IMR-90 (cell line): Measurements from ENCODE around the gene TAF8. TPM values are rescaled to one million over a fixed set of nuclear protein-coding genes. Genes with fewer than 3 reads are reported as not detected.

ENCODE experiments used
- ATAC-seq: fragments of 200-7000 bp; cut with Tn5 transposase; 2 replicates; pipeline ENCODE4 v1.9.1; 2020; ENCODE audit warnings: low read depth, mild to moderate bottlenecking, moderate library complexity
- BruUV-seq: library from RNA; stranded (reverse); fragments of 400-500 nt; replicated peaks from 2 replicates; lab custom pipeline; 2021; lab: Mats Ljungman, UMichigan
- CTCF ChIA-PET: fragments of 300-600 bp; formaldehyde crosslinking; extraction: SDS; loops from one replicate; lab custom pipeline; 2021; ENCODE audit warnings: antibody characterized with exemption; lab: Yijun Ruan, JAX
- POLR2A ChIA-PET: fragments of 300-600 bp; sonication (Branson Sonifier 250); formaldehyde crosslinking; loops from one replicate; lab custom pipeline; 2022; ENCODE audit warnings: antibody characterized with exemption; ENCODE audit not compliant: unreplicated experiment; lab: Charles Lee
- DNase-seq: peaks from one replicate; pipeline ENCODE4 v3.0.0; 2013
- H2AFZ ChIP-seq: replicated peaks from 2 replicates; pipeline ENCODE3; 2013; ENCODE audit warnings: low read length, mild to moderate bottlenecking; ENCODE audit not compliant: poor library complexity
- H2AK5ac ChIP-seq: 2 replicates; pipeline ENCODE4 v1.6.1; 2013; ENCODE audit warnings: low read depth, low read length, inconsistent platforms
- H2AK9ac ChIP-seq: replicated peaks from 2 replicates; pipeline ENCODE3; 2013; ENCODE audit warnings: mild to moderate bottlenecking, low read depth, low read length, moderate library complexity; ENCODE audit not compliant: poor library complexity
- H2BK120ac ChIP-seq: 2 replicates; pipeline ENCODE4 v1.6.1; 2013; ENCODE audit warnings: low read depth, low read length, inconsistent platforms
- H2BK15ac ChIP-seq: 3 replicates; pipeline ENCODE4 v1.6.1; 2013; ENCODE audit warnings: low read depth, low read length, inconsistent platforms
- H2BK20ac ChIP-seq: 2 replicates; pipeline ENCODE4 v1.6.1; 2013; ENCODE audit warnings: low read depth, mild to moderate bottlenecking, inconsistent platforms, low read length, moderate library complexity
- H2BK5ac ChIP-seq: 2 replicates; pipeline ENCODE4 v1.6.1; 2013; ENCODE audit warnings: mild to moderate bottlenecking, low read depth, low read length, inconsistent platforms; ENCODE audit not compliant: poor library complexity, severe bottlenecking
- H3K14ac ChIP-seq: replicated peaks from 2 replicates; pipeline ENCODE4 v1.6.1; 2013; ENCODE audit warnings: low read depth, low read length, inconsistent platforms
- H3K18ac ChIP-seq: 2 replicates; pipeline ENCODE4 v1.6.1; 2013; ENCODE audit warnings: low read depth, low read length, control low read depth
- H3K23ac ChIP-seq: 2 replicates; pipeline ENCODE4 v1.6.1; 2013; ENCODE audit warnings: low read depth, low read length, inconsistent platforms
- H3K27ac ChIP-seq: 2 replicates; pipeline ENCODE4 v1.5.1; 2013; ENCODE audit warnings: mild to moderate bottlenecking, control low read depth, low read length; ENCODE audit not compliant: insufficient read depth
- H3K27me3 ChIP-seq: 2 replicates; pipeline ENCODE4 v1.6.1; 2013; ENCODE audit warnings: low read length; ENCODE audit not compliant: control insufficient read depth, insufficient read depth
- H3K36me3 ChIP-seq: 2 replicates; pipeline ENCODE4 v1.6.1; 2013; ENCODE audit warnings: low read length, mixed read lengths; ENCODE audit not compliant: control insufficient read depth, insufficient read depth
- H3K4ac ChIP-seq: 2 replicates; pipeline ENCODE4 v1.6.1; 2013; ENCODE audit warnings: low read depth, low read length, inconsistent platforms
- H3K4me1 ChIP-seq: 2 replicates; pipeline ENCODE4 v1.6.1; 2013; ENCODE audit warnings: low read length, mixed read lengths; ENCODE audit not compliant: control insufficient read depth, insufficient read depth
- H3K4me2 ChIP-seq: 2 replicates; pipeline ENCODE4 v1.6.1; 2013; ENCODE audit warnings: low read depth, mild to moderate bottlenecking, control low read depth, low read length, moderate library complexity
- H3K4me3 ChIP-seq: 2 replicates; pipeline ENCODE4 v1.5.1; 2013; ENCODE audit warnings: low read depth, mild to moderate bottlenecking, control low read depth, low read length, moderate library complexity; ENCODE audit not compliant: insufficient read depth
- H3K56ac ChIP-seq: 2 replicates; pipeline ENCODE4 v1.6.1; 2013; ENCODE audit warnings: low read length, inconsistent platforms; ENCODE audit not compliant: insufficient read depth; ENCODE audit errors: extremely low read depth
- H3K79me1 ChIP-seq, 2 experiments: 2 replicates each; pipeline ENCODE4 v1.6.1; 2013; ENCODE audit warnings: low read length in 2 of 2, inconsistent platforms in 1 of 2, low read depth in 1 of 2
- H3K9ac ChIP-seq: 2 replicates; pipeline ENCODE4 v1.6.1; 2013; ENCODE audit warnings: low read depth, low read length, control low read depth
- H3K9me1 ChIP-seq: 2 replicates; pipeline ENCODE4 v1.6.1; 2013; ENCODE audit warnings: low read length, inconsistent platforms; ENCODE audit not compliant: insufficient read depth
- H3K9me3 ChIP-seq: 2 replicates; pipeline ENCODE4 v1.6.1; 2013; ENCODE audit warnings: low read length; ENCODE audit not compliant: control insufficient read depth, insufficient read depth
- H4K20me1 ChIP-seq: 2 replicates; pipeline ENCODE4 v1.6.1; 2013; ENCODE audit warnings: low read length, inconsistent platforms; ENCODE audit not compliant: insufficient read depth
- H4K5ac ChIP-seq: 2 replicates; pipeline ENCODE4 v1.6.1; 2013; ENCODE audit warnings: mild to moderate bottlenecking, low read depth, low read length, control low read depth
- H4K8ac ChIP-seq, 2 experiments: 2 replicates each; pipeline ENCODE4 v1.6.1; 2013; ENCODE audit warnings: low read depth in 2 of 2, low read length in 2 of 2, control low read depth in 1 of 2, inconsistent platforms in 1 of 2
- H4K91ac ChIP-seq: 2 replicates; pipeline ENCODE4 v1.6.1; 2013; ENCODE audit warnings: low read depth, low read length, inconsistent platforms; ENCODE audit not compliant: insufficient read depth
- BHLHE40 ChIP-seq: fragments of 150-350 bp; IDR thresholded peaks from 2 replicates; pipeline ENCODE4 v1.6.1; 2016; ENCODE audit warnings: mild to moderate bottlenecking, low read depth, low read length
- CEBPB ChIP-seq: IDR thresholded peaks from 2 replicates; pipeline ENCODE4 v1.6.1; 2012; ENCODE audit warnings: low read depth, low read length, improper control_type of control experiment
- CHD1 ChIP-seq: IDR thresholded peaks from 2 replicates; pipeline ENCODE4 v1.6.1; 2012; ENCODE audit warnings: low read depth, low read length, improper control_type of control experiment
- FOS ChIP-seq: fragments of 150-350 bp; IDR thresholded peaks from 2 replicates; pipeline ENCODE4 v1.6.1; 2016; ENCODE audit warnings: low read depth, low read length
- MAFK ChIP-seq: IDR thresholded peaks from 2 replicates; pipeline ENCODE4 v1.6.1; 2012; ENCODE audit warnings: low read depth, low read length, improper control_type of control experiment
- MAZ ChIP-seq: IDR thresholded peaks from 2 replicates; pipeline ENCODE4 v1.6.1; 2012; ENCODE audit warnings: low read depth, mild to moderate bottlenecking, low read length, improper control_type of control experiment, moderate library complexity, borderline replicate concordance
- MXI1 ChIP-seq: IDR thresholded peaks from 2 replicates; pipeline ENCODE4 v1.6.1; 2012; ENCODE audit warnings: low read depth, mild to moderate bottlenecking, low read length, moderate library complexity, borderline replicate concordance
- NFE2L2 ChIP-seq: fragments of 150-350 bp; IDR thresholded peaks from 2 replicates; pipeline ENCODE4 v1.6.1; 2016; ENCODE audit warnings: low read depth, mild to moderate bottlenecking, low read length
- POLR2A ChIP-seq: IDR thresholded peaks from 2 replicates; pipeline ENCODE4 v1.6.1; 2012; ENCODE audit warnings: mild to moderate bottlenecking, low read depth, low read length
- RAD21 ChIP-seq: IDR thresholded peaks from 2 replicates; pipeline ENCODE4 v1.6.1; 2012; ENCODE audit warnings: low read length, improper control_type of control experiment
- RCOR1 ChIP-seq: IDR thresholded peaks from 2 replicates; pipeline ENCODE4 v1.6.1; 2012; ENCODE audit warnings: mild to moderate bottlenecking, low read length, improper control_type of control experiment; ENCODE audit not compliant: insufficient replicate concordance
- RFX5 ChIP-seq: IDR thresholded peaks from 2 replicates; pipeline ENCODE4 v1.8.0; 2012; ENCODE audit warnings: low read depth, mild to moderate bottlenecking, low read length, moderate library complexity
- SMC3 ChIP-seq: fragments of 150-350 bp; IDR thresholded peaks from 2 replicates; pipeline ENCODE4 v1.6.1; 2016; ENCODE audit warnings: low read depth, mild to moderate bottlenecking, antibody characterized with exemption, low read length, moderate library complexity
- WGBS, 2 experiments: methylation state at CpG; one replicate each; pipeline versions ENCODE4 v1.1.5 to v1.1.7; 2013; ENCODE audit warnings: missing lambda C conversion rate in 2 of 2; ENCODE audit not compliant: insufficient read length in 1 of 2; ENCODE audit errors: extremely low coverage in 2 of 2; 5-methylcytosine and 5-hydroxymethylcytosine counted together
- dilution Hi-C: fragments of 300-500 bp; cut with HindIII; formaldehyde crosslinking; loops from one replicate; pipeline ENCODE4 v1.14.3; 2018; ENCODE audit warnings: low sequenced_read_pairs; ENCODE audit not compliant: unreplicated experiment
- in situ Hi-C: fragments of 300-500 bp; cut with MboI; formaldehyde crosslinking; loops from 3 replicates; pipeline ENCODE4 v1.14.3; 2019; ENCODE audit warnings: low sequenced_read_pairs, inconsistent platforms, mixed read lengths
- intact Hi-C: fragments of 100-400 bp; cut with micrococcal nuclease; formaldehyde crosslinking; loops from 2 replicates; pipeline ENCODE4 v1.10.0; 2022
- polyA plus RNA-seq, 3 experiments: library from polyadenylated mRNA; depleted of rRNA; stranded (reverse); fragments of >200 nt; gene quantifications; 2 replicates each; pipeline ENCODE4 v1.2.3, GENCODE V29; 2012; ENCODE audit warnings: low replicate concordance in 1 of 3
- total RNA-seq: library from RNA; depleted of rRNA; stranded (reverse); fragments of >200 nt; gene quantifications from 2 replicates; pipeline ENCODE4 v1.2.3, GENCODE V29; 2012
- TF ChIP-seq, protein P1 (sequence below): fragments of 150-350 bp; IDR thresholded peaks from 2 replicates; pipeline ENCODE4 v1.6.1; 2016; ENCODE audit warnings: low read depth, mild to moderate bottlenecking, low read length, moderate library complexity, borderline replicate concordance
- TF ChIP-seq, protein P2 (sequence below): conservative IDR thresholded peaks from 2 replicates; pipeline ENCODE4 v1.5.1; 2012; ENCODE audit warnings: mild to moderate bottlenecking, low read depth, low read length, improper control_type of control experiment
- TF ChIP-seq, protein P3 (sequence below): fragments of 150-350 bp; IDR thresholded peaks from 2 replicates; pipeline ENCODE4 v1.6.1; 2017; ENCODE audit warnings: mild to moderate bottlenecking, antibody characterized with exemption, low read length, low read depth

The TAF8 gene
- total and polyA plus RNA-seq, 2 of the 4 experiments (the other 2 are of a cell fraction), result 14.3 to 22.8 TPM

DNA sequence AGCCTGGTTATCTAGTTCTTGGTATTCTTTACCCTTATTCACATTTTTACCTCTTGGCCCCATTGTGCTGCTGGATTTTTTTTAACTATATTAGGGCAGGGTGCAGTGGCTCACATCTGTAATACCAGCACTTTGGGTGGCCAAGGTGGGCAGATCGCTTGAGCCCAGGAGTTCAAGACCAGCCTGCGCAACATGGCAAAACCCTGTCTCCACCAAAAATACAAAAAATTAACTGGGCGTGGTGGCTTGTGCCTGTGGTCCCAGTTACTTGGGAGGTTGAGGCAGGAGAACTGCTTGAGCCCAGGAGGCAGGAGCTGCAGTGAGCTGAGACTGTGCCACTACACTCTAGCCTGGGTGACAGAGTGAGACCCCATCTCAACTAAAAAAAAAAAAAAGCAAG, 12.2 kb upstream of the TAF8 start:
- no peak overlapping the region for H3K4ac ChIP-seq
- H2AFZ ChIP-seq, result no peak overlapping the region
- no peaks in the 10 kb centered on the region for H3K79me1 ChIP-seq
- no peak overlapping the region for H4K91ac ChIP-seq
- dilution Hi-C loops, result no loop called here
- H3K18ac ChIP-seq, result no peak overlapping the region
- H2BK20ac ChIP-seq, result no peak overlapping the region
- no CpG with 5 or more reads among the region's 3 CpGs for WGBS, 2 experiments
- no peaks in the 10 kb centered on the region for H3K36me3 ChIP-seq
- H4K20me1 ChIP-seq, result no peaks in the 10 kb centered on the region
- no peak overlapping the region for H2BK120ac ChIP-seq
- H2AK9ac ChIP-seq, result no peak overlapping the region
- no peak overlapping the region for H3K4me3 ChIP-seq
- BruUV-seq, result no TSS peak
- no peak for ATAC-seq
- H3K4me2 ChIP-seq, result no peak overlapping the region
- peaks cover 2% of the 10 kb centered on the region for H3K4me1 ChIP-seq
- H3K9me3 ChIP-seq, result no peaks in the 10 kb centered on the region
- TF ChIP-seq RAD21 (no peak), MAFK (no peak), FOS (no peak), MAZ (no peak), MXI1 (no peak), CHD1 (no peak), RFX5 (no peak), BHLHE40 (no peak), NFE2L2 (no peak), SMC3 (no peak), RCOR1 (no peak), POLR2A (no peak), CEBPB (no peak)
- TF ChIP-seq, protein P1, sequence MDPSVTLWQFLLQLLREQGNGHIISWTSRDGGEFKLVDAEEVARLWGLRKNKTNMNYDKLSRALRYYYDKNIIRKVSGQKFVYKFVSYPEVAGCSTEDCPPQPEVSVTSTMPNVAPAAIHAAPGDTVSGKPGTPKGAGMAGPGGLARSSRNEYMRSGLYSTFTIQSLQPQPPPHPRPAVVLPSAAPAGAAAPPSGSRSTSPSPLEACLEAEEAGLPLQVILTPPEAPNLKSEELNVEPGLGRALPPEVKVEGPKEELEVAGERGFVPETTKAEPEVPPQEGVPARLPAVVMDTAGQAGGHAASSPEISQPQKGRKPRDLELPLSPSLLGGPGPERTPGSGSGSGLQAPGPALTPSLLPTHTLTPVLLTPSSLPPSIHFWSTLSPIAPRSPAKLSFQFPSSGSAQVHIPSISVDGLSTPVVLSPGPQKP, result no peak
- TF ChIP-seq, protein P2, sequence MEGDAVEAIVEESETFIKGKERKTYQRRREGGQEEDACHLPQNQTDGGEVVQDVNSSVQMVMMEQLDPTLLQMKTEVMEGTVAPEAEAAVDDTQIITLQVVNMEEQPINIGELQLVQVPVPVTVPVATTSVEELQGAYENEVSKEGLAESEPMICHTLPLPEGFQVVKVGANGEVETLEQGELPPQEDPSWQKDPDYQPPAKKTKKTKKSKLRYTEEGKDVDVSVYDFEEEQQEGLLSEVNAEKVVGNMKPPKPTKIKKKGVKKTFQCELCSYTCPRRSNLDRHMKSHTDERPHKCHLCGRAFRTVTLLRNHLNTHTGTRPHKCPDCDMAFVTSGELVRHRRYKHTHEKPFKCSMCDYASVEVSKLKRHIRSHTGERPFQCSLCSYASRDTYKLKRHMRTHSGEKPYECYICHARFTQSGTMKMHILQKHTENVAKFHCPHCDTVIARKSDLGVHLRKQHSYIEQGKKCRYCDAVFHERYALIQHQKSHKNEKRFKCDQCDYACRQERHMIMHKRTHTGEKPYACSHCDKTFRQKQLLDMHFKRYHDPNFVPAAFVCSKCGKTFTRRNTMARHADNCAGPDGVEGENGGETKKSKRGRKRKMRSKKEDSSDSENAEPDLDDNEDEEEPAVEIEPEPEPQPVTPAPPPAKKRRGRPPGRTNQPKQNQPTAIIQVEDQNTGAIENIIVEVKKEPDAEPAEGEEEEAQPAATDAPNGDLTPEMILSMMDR, result no peak
- TF ChIP-seq, protein P3, sequence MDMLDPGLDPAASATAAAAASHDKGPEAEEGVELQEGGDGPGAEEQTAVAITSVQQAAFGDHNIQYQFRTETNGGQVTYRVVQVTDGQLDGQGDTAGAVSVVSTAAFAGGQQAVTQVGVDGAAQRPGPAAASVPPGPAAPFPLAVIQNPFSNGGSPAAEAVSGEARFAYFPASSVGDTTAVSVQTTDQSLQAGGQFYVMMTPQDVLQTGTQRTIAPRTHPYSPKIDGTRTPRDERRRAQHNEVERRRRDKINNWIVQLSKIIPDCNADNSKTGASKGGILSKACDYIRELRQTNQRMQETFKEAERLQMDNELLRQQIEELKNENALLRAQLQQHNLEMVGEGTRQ, result no peak
- no peak overlapping the region for H2BK5ac ChIP-seq
- H3K9me1 ChIP-seq, result peaks cover 3% of the 10 kb centered on the region; the same call in 1 of the 2 replicates
- no peak overlapping the region for H2AK5ac ChIP-seq
- H3K27me3 ChIP-seq, result no peaks in the 10 kb centered on the region
- intact Hi-C loops, result no loop called here
- CTCF ChIA-PET, result no interaction called here
- H3K9ac ChIP-seq, result no peak overlapping the region
- DNase-seq, result no peak
- in situ Hi-C loops, result no loop called here
- no peak overlapping the region for H4K5ac ChIP-seq
- no peak overlapping the region for H3K23ac ChIP-seq
- no peak overlapping the region for H3K27ac ChIP-seq
- no peak overlapping the region for H2BK15ac ChIP-seq
- no peak overlapping the region for H3K14ac ChIP-seq
- no peak overlapping the region for H3K56ac ChIP-seq
- POLR2A ChIA-PET, result no interaction called here
- no peak overlapping the region for H4K8ac ChIP-seq
